GM18867 (cell line): ENCODE measurements around the gene GPR15LG.

ENCODE experiments used
- ATAC-seq: cut with Tn5 transposase; IDR thresholded peaks from one replicate; pipeline ENCODE4 v1.9.1; 2021; ENCODE audit warnings: mild to moderate bottlenecking, moderate library complexity; ENCODE audit not compliant: unreplicated experiment

The GPR15LG gene

GRCh38 chr10:84191106-84191505 lies 17.5 kb downstream of the GPR15LG start:
- no peak for ATAC-seq

DNA sequence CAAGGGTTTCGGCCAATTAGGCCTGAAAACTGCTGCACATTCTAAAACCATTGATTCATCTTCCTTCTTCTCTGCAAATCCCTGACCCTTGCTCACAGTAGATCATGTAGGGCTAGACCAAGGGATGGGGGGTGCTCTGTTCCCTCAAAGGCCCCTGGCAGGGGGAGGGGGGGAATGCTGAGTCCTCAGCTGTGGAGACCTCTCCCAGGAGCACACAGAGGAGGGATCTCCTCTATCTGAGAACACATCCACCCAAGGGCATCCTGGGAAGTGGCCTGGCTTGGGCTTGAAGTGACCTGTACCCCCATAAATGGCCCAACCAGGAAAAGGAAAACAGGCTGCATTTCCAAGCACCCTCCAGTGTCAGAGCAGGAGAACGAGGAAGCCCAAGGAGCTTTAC lies 19.7 kb downstream of the GPR15LG start:
- ATAC-seq: no peak

- no peak for ATAC-seq
Observed at GRCh38 chr10:84193846-84194423, 20.3 kb downstream of the GPR15LG start.

DNA sequence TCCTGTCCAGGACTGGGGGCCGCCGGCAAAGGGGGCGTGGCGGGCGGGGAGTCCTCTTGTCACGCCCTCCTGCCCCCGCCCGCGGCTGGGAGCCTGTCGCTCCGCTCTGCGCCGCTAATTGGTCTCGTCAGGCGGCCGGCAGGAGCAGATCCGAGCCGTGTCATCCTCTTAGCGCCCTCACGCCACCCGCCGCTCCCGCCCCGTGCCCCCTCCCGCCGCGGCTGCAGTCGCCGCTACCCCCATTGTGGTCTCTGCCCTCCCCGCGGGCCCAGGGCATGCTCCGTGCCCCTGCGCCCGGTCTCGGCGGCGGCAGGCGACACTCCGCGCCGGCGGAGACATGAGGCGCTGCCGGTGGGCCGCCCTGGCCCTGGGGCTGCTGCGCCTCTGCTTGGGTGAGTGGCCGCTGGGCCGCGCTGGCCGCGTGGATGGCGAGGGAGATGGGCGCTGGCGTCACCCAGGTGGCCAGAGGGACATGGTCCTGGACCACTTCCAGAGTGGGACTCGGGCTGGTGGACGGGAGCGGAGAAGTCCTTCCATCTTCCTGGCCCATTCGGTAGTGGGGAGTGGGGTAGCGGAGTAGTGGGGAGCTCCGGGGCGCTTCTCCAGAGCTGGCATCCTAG lies 20.9 kb downstream of the GPR15LG start, which contains the start of gene CDHR1:
Gene CDHR1 (plus strand): TSS at position 114 of the 620 bp plus-strand sequence. CDS start 224 bp downstream, at position 338.
- peak; percentile 84 for ATAC-seq

- ATAC-seq: no peak
Observed at GRCh38 chr10:84195044-84195830, 21.6 kb downstream of the GPR15LG start.

DNA sequence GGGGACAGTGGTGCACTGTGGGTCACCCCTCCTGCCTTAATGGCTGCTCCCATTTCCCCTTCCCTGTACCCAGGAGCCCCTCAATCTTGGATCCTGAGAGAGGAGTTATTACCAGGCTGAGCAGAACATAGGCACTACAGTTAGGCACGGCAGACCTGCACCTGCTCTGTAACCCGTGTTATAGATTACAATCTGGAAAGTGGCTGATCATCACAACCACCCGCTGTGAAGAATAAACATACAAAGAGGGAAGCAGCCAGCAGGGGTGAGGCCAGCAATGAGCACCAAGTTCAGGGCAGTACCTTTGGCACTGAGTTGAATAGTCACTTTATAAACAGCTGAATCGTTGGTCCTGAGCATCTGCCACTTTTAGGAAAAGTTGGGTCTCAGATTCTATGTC lies 22.5 kb downstream of the GPR15LG start:
- no peak for ATAC-seq

GRCh38 chr10:84196941-84197340 lies 23.3 kb downstream of the GPR15LG start:
- no peak for ATAC-seq

DNA sequence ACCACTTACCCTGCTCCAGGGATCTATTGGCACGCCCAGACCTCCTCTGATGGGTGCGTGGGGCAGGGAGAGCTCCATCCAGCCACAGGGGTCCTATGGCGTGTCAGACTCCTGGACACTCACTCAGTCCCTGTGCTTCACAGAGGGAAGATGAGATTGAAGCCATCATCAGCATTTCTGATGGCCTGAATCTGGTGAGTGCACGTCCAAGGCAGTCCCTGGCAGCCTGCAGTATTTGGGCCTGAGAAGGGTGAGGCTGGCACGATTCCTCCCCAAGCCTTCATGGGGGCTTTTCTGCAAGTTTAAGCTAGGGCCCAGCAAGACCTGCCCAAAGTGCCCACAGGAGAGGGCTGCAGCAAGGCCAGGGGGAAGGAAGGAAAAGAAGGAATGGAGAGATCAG lies 24.0 kb downstream of the GPR15LG start:
- ATAC-seq: no peak

- ATAC-seq: no peak
Observed at GRCh38 chr10:84198206-84198915, 24.8 kb downstream of the GPR15LG start.

GRCh38 chr10:84200537-84201243 lies 27.1 kb downstream of the GPR15LG start:
- ATAC-seq: no peak

GRCh38 chr10:84201244-84201606 lies 27.6 kb downstream of the GPR15LG start:
- ATAC-seq: no peak

DNA sequence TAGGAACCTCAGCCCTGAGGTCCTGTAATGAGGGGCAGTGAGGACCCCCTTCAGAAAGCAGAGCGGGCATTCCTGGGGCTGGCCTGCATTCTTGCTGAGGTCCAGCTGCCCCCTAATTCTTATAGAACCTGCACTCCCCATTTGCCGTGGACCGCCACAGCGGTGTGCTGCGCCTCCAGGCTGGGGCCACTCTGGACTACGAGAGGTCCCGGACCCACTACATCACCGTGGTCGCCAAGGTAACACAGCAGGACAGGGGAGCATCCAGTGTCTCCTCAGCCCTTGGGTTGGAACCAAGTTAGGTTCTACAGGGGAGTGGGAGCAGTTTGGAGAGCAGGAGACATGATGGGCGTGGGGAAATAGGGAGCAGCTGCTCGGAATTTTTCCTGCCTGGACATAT lies 28.1 kb downstream of the GPR15LG start:
- ATAC-seq: no peak

DNA sequence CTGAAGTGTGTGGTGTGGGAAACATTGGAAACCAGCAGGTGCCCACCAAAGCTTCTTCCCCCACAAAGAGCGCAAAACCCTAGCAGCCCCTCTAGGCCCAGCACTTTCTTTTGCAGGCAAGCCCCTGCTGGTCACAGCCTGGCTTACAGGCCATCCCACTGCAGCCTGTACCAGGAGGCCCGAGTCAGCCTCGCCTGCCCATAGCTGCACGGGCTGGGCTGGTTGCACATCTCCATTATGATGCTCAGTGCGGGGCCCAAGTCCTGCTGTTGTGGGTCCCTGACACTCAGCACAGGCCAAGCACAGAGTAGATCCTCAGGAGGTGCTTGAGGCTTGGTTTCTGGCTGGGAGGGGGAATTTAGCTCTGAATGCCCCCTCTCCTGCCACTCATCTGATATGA lies 28.7 kb downstream of the GPR15LG start:
- ATAC-seq: no peak

DNA sequence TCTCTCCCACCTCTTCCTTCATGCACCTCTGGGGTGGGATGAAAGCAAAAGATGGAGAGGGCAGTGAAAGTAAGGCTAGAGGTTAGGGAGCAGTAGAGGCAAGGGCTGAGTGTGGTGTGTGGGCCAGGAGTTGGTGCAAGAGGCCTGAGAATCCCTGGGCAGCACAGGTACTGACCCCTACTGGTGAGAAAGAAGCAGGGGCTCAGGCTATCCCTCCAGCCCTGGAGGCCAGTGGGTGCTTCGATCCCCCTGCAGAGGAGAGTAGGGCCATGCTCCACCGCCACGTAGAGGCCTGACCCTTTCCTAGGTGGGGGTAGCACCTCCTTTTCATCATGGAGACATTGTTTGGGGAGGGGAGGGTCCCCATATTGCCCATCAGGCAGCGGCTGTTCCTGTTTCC lies 30.5 kb downstream of the GPR15LG start:
- ATAC-seq: peak; percentile 70

DNA sequence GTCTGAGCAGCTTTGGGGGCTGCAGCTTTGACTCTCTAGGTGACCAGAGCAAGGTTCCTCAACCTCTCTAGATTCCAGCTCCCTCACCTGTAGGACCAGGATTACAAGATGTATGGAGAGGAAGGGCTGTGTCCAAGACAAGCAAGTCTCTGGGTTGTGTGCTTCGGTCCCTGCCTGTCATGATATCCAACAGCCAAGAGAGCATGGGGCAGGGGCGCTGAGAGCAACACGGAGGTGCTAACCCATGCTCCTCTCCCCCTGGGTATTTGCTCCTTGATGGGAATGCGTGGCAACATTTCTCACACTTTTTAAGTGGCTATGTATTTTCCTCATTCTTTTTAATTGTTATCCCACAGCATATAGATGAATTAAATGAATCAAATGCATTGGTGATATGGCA lies 31.0 kb downstream of the GPR15LG start:
- ATAC-seq: no peak

DNA sequence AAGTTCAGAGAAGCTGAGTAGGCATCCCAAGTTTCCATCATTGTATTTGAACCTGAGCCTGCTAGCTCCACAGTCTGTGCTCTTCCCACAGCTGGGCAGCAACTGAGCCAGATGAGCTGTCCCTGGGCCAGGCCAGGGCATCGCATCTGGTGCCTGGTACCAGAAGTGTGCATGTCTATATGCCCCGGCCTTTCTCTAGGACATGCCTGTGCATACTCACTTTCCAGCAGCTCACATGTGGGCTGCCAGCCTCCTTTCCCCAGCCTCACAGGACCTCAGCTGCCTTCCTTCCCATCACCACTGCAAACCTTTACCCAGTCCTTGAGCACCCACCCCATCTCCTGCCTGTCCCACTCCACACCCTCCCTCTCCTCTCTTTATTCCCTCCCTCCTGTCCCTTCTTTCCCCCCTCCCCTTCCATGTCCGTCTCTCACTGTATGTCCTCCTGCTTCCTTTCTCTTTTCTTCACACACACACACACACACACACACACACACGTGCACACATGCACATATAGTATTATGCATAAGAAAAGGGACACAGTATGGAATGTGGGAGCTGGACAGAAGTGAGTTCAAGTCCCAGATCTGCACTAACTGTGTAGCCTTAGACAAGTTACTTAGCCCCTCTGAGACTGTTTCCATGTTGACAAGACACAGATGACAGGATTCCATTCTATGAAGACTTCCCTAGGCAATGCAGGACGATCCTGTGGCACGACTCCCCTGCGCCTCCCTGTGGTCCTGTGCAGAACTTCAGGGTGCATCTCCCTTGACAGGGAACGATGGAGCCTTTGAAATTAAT lies 31.6 kb downstream of the GPR15LG start:
- peak; percentile 79 for ATAC-seq

GRCh38 chr10:84205853-84206525 lies 32.4 kb downstream of the GPR15LG start:
- ATAC-seq: no peak

GRCh38 chr10:84208023-84208422 lies 34.4 kb downstream of the GPR15LG start:
- no peak for ATAC-seq

GRCh38 chr10:84211566-84211965 lies 38.0 kb downstream of the GPR15LG start:
- no peak for ATAC-seq

DNA sequence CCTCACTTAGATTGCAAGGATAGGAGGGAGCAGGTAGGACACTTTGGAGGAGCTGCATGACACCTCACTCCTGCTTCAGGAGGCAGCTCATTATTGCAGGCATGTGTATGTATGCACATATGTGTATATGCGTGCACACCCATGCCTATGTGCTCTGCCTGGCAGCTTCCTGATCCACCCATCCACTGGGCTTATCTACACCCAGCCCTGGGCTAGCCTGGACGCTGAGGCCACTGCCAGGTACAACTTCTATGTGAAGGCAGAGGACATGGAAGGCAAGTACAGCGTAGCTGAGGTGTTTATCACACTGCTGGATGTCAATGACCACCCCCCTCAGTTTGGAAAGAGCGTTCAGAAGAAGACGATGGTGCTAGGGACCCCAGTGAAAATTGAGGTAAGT lies 38.4 kb downstream of the GPR15LG start:
- no peak for ATAC-seq
